Ramos (cell line): Measurements from ENCODE around the gene EPHA10.

Experiments used
- in situ Hi-C: fragments of 300-500 bp; cut with MboI; formaldehyde crosslinking; loops from one replicate; pipeline ENCODE4 v1.14.3; 2022; ENCODE audit warnings: low sequenced_read_pairs; ENCODE audit not compliant: unreplicated experiment

EPHA10 gene

DNA sequence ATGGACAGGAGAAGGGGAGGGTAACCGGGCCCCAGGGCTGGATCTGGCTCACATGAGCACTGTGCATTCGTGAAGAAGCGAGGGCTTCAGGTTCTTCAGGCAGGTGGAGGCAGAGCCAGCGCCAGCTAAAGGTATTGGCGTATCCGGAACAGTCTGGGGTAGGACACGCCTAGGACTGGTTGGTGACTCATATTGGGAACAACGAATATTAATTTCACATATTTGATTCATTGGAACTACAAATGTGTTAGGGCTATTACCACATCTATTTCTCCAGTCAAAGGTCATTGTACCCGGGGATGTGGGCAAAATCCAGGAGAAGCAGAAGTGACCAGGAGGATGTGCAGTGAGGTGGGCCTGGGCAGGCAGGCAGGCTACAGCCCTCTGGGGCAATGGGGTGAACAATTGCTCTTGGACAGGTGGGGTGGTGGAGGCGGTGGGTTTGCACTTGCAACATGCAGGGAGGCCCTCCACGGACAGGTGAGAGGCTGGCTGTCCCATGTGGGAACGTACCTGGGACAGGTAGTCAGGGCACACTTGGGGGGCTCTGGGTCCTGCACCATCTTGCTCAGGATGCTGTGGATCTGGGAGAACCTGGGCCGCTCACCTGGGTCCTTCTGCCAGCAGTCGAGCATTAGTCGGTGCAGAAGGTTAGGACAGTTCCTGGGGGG, 45.9 kb downstream of the EPHA10 start:
- in situ Hi-C loops = no loop called here

DNA sequence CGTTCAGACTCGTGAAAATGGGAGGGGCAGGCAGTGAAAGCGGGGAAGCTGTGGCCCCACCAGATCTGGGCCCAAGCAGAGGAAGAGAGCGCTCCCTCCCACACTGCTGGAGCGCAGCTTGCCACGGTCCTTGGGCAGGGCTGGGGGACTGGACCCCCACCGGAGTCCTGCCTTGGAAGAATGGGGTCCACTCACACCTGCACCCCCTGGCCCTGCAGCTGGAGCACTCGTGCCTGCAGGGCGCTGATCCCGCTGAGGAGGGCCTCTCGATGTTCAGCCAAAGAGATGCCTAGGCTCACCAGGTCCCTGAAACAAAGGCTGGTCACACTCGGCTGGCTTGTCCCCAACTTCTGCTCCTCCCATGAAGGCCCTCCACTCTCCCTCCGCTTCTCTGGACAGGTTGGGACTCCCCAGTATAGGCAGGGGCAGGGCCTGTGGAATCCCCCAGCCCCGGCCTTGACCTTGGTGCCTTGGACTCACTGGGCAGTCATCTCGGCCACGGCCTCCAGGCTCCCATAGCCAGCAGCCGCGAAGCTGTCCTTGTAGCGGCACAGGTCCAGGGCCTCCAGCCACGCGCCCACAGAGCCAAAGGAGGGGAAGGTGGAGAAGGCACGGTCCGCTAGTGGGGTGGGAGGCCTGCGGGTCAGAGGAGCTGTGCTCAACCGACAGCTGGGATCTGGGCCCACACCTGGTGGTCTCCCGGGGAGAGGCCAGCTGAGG, 46.6 kb downstream of the EPHA10 start:
- in situ Hi-C loops = no loop called here

DNA sequence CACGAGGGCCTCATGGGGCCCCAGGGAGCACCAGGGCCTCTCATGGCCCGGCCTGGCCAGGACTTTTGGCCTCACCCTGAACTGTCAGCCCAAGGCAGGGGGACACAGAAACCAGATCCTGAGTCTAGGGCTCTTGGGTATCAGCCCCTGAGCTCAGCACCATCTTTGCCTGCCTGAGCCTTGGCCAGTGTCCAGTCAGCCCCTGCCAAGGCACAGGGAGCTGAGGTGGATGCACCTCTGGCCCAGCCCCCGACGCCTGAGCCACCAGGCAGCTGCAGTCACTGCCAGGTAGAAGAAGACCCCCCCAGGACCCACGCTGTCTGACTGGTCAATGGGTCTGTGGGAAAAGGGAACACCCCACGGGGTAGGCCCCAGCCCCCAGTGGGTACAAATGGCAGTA, 47.3 kb downstream of the EPHA10 start:
- in situ Hi-C loops = no loop called here

DNA sequence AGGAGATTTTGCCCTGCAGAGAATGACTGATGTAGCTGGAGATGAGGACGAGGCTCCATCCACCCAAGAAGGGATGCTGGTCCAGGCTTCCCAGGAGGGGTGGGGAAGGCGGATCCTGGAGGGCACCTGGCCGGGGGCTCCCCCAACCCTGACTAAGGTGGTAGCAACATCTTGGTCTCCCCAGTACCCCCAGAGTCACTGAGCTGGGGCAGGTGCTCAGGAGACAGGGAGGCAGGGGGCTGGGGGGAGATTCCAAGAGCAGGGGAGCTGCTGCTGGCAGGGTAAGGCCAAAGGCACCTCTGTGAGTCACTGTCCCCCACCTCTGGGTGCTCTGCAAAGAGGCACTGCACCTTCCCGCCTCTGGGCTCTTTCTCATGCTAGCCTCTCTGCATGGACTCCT, 48.6 kb downstream of the EPHA10 start:
- in situ Hi-C loops = no loop called here

DNA sequence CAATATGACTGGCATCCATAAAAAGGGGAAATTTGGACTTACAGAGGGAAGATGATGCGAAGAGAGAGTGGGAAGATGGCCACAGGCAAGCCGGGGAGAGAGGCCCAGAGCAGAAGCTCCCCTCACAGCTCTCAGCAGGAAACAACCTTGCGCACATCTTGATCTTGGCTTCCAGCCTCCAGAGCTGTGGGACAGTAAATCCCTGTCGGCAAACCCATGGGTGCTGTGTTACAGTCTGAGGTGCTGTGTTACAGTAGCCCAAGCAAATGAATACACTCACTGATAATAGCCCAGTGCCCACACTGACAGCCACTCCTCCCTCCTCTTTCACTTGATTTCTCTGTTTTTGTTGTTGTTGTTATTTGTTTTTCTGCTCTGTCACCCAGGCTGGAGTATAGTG, 50.2 kb downstream of the EPHA10 start:
- in situ Hi-C loops = no loop called here

DNA sequence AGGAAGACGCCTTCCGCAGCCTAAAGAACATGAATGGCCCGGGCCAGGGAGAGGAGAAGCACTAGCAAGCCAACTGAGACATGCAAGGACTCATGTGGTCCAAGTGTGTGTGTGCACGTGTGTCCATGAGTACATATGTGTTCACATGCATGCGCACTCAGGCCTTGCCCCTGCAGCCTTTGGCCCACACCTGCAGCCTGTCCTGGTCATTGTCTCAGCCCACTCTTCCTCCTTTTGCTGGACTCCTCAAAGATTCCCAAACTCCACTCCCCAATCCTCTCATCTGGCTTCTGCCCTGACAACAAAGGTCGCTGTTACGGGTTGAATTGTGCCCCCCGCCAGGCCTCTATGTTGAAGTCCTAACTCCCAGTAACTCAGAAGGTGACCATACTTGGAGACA, 50.7 kb downstream of the EPHA10 start:
- in situ Hi-C loops = no loop called here

DNA sequence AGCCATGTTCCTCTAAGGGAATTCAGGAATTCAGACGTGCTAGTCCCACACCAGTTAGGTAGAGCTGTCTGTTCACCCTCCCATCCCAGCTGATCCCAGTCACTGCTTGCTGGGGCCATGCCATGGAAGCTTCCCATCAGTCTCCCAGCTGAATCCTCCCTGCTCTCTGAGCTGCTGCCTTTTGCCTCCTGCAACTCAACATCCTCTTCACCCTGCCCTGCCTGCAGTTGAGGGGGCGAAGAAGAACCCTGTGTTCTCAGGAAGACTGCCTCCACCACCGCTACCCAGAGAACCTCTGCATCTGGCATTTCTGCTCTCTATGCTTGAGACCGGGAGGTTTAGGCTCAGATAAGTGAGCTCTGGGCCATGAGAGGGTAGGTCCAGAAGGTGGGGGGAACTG, 56.4 kb downstream of the EPHA10 start:
- in situ Hi-C loops = no loop called here

DNA sequence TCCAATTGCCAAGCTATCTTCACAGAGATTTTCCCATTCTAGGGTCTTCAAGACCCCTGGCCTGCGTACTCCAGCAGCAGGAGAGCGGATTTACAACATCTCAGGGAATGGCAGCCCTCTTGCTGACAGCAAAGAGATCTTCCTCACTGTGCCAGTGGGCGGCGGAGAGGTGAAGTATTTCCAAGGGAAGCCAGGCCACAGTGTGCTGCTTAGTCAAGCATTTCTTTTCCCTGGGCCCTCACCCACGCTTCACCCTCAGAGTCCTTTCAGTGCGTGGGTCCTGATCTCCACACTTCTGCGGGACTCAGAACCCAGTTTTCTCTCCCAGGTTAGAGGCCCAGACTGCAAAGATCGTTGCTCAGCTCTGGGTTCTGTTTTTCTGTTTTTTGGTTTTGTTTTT, 59.5 kb downstream of the EPHA10 start:
- in situ Hi-C loops = no loop called here

DNA sequence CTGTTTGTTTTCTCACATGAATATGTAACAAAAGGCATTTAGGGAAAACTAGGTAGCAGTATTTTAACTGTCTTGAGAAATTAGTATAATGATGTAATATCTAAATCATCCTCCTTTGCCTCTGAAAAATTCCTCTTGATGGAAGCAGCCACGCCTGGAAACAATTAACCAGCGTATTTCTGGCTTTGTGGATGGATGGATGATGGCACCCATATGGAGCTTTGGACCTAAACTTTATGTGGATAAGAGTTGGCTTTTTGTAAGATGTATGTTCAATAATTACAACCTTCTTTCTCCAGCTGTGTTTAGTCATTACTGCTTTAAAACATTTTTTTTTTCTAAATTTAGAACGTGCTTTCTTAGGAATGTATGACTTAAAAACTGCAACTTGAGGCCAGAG, 60.0 kb downstream of the EPHA10 start:
- in situ Hi-C loops = no loop called here

DNA sequence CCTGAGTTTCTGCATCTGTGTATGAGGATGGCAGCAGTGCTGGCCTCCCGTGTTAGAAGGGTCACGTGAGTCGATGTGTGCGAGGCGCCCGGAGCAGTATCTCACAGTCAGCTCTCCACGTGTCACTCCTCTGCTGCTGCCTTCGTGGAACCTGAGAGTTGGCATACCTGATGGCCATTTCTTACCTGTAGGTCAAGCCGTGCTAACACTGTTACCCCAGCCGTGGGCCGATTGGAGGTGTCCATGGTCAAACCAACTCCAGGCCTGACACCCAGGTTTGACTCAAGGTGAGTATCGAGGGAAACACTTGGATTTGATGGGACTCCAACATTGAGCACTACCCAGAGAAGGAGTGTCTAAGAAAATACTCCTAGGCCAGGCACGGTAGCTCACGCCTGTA, 61.9 kb downstream of the EPHA10 start:
- in situ Hi-C loops = no loop called here

DNA sequence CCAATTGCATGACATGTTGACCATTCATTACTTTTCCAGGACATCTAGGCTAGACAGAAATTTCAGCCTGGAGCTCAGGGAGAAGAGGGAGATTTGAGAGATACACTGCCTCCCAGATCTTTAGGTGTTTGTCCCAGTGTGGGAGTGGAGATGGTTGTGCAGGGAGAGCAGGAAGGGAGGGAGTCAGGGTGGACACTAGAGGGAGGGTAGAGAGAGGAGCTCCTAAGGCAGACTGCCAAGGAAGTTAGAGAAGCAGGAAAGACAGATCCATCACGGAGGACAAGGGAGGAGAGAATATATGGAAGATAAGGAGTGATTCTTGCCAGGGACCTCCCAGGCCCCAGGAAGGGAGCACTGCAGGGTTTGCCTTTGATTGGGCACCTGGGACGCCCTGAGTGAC, 63.9 kb downstream of the EPHA10 start:
- in situ Hi-C loops = no loop called here

DNA sequence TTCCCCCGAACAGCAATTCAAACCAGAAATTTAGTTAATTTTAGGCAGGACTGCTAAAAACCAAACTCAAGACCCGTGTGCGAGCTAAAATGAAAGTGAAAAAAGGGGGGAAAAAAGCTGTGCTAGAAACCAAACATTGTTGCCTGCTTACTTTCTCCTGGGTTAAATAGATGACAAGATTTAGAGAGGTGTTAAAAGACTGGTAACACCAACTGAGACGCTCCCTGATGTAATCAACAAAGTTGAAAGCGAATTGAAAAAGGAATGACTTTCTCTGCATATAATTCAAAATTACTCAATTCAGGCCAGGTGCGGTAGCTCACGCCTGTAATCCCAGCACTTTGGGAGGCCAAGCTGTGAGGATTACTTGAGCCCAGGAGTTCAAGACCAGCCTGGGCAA, 65.8 kb downstream of the EPHA10 start:
- in situ Hi-C loops = no loop called here

DNA sequence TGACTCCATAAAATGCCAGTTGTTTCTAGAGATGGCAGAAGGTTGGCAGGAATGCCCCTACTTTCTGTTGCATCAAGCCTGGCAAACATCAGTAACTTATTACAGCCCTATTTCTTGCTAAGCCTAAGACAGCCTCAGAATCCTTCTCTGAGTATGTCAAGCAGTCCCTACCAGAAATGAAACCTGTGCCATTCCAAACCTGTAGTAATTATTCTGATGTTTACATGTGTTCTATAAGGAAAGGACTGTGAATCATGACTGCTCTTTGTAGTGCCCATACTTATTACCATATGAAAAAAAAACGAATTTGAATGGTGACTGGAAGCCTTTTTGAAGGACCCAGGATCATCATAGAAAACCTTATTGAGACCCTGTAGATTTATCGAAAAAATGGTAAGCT, 67.2 kb downstream of the EPHA10 start:
- in situ Hi-C loops = no loop called here

DNA sequence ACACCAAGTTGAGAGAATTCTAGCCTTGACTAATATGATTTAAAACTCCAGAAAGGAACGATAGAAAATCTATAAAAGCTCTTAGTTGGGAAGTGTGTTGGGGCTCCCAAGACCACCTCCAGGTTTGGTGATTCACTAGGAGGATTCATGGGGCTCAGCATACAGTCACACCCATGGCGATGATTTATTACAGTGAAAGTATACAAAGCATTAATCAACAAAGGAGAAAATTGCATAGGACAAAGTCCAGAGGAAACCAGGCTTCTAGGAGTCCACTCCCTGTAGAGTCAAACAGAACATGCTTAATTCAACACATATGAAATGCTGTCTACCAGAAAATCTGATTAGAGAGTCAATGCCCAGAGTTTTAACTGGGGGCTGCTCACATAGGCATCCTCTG, 67.8 kb downstream of the EPHA10 start:
- in situ Hi-C loops = no loop called here

DNA sequence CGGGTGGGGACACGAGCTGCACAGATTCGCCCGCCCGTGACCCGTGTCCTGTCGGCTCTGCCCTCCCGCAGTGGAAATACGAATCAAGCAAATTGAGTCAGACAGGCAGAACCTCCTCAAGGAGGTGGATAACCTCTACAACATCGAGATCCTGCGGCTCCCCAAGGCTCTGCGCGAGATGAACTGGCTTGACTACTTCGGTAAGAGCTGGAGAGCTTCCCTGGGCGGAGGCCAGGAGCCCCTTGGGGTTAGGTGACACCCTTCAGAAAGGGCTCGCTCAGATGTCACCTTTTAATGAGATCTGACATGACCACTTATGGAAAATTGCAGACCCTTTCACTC, 72.1 kb downstream of the EPHA10 start:
- in situ Hi-C loops = no loop called here

DNA sequence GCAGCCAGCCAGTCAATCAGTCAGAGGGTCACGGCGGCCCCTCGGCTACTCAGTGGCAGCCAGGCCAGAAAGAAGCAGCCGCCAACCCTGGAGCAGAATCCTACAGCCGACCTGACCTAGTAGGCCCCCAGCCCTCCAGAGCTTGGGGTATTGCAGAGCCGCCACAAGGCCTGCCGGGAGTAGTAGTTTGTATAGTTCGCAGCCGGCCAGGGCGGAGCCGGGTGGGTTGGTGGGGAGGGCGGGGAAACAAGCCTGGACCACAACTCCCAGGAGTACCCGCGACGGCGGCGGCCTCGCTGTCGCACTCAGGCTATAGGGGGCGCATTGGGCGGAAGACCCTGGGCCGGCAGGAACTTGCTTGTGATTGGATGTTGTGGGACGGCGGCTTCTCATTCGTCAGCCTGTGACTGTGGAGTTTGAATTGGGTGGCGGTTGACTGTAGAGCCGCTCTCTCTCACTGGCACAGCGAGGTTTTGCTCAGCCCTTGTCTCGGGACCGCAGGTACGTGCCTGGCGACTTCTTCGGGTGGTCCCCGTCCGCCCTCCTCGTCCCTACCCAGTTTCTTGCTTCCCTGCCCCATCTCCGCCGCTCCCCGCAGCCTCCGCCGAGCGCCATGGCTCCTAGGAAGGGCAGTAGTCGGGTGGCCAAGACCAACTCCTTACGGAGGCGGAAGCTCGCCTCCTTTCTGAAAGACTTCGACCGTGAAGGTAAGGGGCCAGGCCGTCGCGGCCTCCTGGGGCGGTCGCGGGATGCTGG, 72.7 kb downstream of the EPHA10 start, which contains the start of gene CDCA8:
TSS of gene CDCA8 (plus strand) at position 439 of the 756 bp plus-strand sequence. CDS start at position 614, 175 bp downstream.
- in situ Hi-C loops = no loop called here

DNA sequence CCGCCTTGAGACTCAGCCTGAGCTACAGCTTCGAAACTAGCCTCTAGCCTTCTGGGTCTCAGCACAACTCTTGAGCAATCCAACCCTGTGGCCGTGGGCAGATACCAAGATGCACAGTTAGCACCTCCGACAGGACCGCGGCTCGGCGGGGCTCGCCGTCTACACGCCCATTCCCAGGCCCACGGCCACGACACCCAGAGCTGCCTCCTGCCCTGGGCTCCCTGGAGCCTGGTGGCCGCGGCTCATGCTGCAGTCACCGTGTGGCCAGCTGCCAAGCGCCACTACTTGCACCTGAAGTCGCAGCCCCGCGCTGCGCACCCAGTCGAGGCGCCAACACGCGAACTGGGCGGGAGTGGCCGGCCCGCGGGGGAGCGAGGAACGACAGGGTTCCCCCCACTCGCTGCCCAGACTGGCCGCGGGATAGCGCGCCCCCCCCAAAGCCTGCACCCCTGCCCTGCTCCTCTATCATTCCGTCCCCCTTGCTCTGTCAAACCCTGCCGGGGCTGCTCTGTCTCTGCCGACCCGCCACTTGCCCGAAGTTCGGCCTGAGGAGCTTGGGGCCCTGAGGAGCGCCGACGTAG, 73.3 kb downstream of the EPHA10 start:
- in situ Hi-C loops = no loop called here

DNA sequence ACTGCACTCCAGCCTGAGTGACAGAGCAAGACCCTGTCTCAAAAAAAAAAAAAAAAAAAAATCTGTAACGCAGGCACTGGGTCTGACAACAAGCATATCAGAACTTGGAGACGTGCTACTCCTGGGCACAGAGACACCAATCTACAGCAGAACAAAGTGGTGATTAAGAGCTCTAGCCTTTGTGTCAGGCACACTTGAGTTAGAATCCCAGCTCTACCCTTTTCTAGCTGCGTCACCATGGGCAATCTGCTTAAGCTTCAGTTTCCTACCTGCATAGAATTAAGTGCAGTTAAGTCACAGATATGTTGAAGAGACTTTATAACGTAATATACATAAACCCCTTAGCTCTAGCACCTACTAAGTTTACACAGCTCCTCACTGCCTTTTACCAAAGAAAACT, 76.0 kb downstream of the EPHA10 start:
- in situ Hi-C loops = loop anchor here (10.0 kb wide), 1 partner anchor 234 kb away; no protein-coding TSS in a partner anchor

DNA sequence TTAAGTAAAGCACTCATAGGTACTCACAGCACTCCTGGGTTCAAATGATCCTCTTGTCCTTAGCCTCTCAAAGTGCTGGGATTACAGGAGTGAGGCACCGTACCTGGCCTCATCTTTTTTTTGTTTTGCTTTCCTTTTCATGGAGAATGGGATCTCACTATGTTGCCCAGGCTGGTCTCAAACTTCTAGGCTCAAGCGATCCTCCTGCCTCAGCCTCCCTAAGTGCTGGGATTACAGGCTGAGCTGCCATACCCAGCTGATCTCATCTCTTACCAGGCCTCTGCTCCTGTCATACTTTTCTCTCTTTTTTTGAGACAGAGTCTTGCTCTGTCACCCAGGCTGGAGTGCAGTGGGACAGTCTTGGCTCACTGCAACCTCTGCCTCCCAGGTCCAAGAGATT, 77.2 kb downstream of the EPHA10 start:
- in situ Hi-C loops = loop anchor here (10.0 kb wide), 1 partner anchor 233 kb away; no protein-coding TSS in a partner anchor

DNA sequence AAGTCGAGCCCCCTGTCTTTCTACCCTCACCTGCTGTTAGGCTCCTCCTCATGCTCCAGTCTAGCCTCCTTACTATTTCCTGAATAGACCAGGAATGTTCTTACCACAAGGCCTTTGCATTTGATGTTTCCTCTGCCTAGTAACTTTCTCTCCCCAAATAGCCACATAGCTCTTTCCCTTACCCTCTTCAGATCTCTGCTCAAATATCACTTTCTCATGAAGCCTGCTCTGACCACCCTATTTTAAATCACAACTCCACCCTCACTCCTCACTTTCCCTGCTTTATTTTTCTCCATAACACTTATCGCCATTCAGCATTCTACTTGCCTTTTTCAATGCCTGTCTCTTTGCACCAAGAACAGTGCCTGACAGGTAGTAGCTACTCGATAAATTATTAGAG, 79.2 kb downstream of the EPHA10 start:
- in situ Hi-C loops = loop anchor here (10.0 kb wide), 1 partner anchor 231 kb away; no protein-coding TSS in a partner anchor

DNA sequence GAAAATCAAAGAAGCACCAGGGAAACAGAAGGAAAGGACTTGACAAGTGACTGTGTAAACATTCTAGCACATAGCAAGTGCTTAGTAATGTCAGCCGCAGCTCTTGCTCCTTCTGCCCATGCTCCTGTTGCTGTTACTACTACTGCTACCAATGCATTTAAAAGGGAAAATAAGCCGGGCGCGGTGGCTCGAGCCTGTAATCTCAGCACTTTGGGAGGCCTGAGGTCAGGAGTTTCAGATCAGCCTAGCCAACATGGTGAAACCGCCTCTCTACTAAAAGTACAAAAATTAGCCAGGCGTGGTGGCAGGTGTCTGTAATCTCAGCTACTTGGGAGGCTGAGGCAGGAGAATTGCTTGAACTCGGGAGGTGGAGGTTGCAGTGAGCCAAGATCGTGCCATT, 80.7 kb downstream of the EPHA10 start:
- in situ Hi-C loops = loop anchor here (10.0 kb wide), 1 partner anchor 229 kb away; no protein-coding TSS in a partner anchor
